Right ventricle myocardium inferior (tissue), 1 donor: ENCODE measurements around the gene SHISA4. TPM values are rescaled to one million over a fixed set of nuclear protein-coding genes. Genes with fewer than 3 reads are reported as not detected.

Experiments
- ATAC-seq: fragments of 200-7000 bp; cut with Tn5 transposase; one replicate; pipeline ENCODE4 v1.9.1; 2020; ENCODE audit warnings: mild to moderate bottlenecking, moderate library complexity
- DNase-seq: peaks from one replicate; pipeline ENCODE4 v3.0.0; 2021; ENCODE audit errors: missing footprints
- intact Hi-C: fragments of 100-400 bp; cut with DNase I; formaldehyde crosslinking; loops from one replicate; pipeline ENCODE4 v1.11.0; 2022
- microRNA-seq: library from miRNA; unstranded; fragments of <30 nt; microRNA quantifications from one replicate; pipeline ENCODE4 v1.2.0, GENCODE V29; 2020
- total RNA-seq: library from RNA; stranded (reverse); fragmentation: NEBNext Ultra II Directional; extraction: Animal tissue kit (Norgen Biotek cat#: 25700); gene quantifications from one replicate; pipeline ENCODE4 v1.2.1, GENCODE V29; 2021
- donor health status: DM: no; HTN: yes; CAD: no; lungs with severe emphysema.

Gene SHISA4
- total RNA-seq, 1 donor from 2014 or later = 159 TPM

- ATAC-seq (no peak), DNase-seq (no peak)
- intact Hi-C loops = no loop called here
Measured at GRCh38 chr1:201941420-201942128, 52.9 kb downstream of the SHISA4 start.

GRCh38 chr1:201942129-201942495, 53.4 kb downstream of the SHISA4 start:
- DNase-seq (no peak), ATAC-seq (no peak)
- intact Hi-C loops = no loop called here

Small RNA genes lying within 50 kb of the gene (microRNA-seq; reads per million reads assigned to microRNA genes)
- gene MIR6739 = not detected

Other genes with a start within 250 kb of the SHISA4 start
- 22.6 TPM for gene IPO9, start 59.7 kb upstream of the SHISA4 start, total RNA-seq
- gene LMOD1, start 57.6 kb downstream of the SHISA4 start, total RNA-seq = 10.8 TPM
- gene TIMM17A, start 66.6 kb downstream of the SHISA4 start, total RNA-seq = 83.6 TPM
- 18.7 TPM for gene RNPEP, start 93.8 kb downstream of the SHISA4 start, total RNA-seq
- 0.54 TPM for gene ELF3, start 121.7 kb downstream of the SHISA4 start, total RNA-seq
- gene GPR37L1, start 234.0 kb downstream of the SHISA4 start, total RNA-seq = 0.08 TPM